ENCODE data around the gene TMEM63C. TPM values are rescaled to one million over a fixed set of nuclear protein-coding genes. Genes with fewer than 3 reads are reported as not detected.

TMEM63C gene
- total RNA-seq, 4 donors from 2014 or later, result 0.13 to 4.1 (median 0.54) TPM

GRCh38 chr14:77239412-77239811 is 57.8 kb downstream of the TMEM63C start:
- no peaks in the 10 kb centered on the region for H3K27me3 ChIP-seq

GRCh38 chr14:77240336-77240915 is 58.8 kb downstream of the TMEM63C start:
- Histone ChIP-seq H3K36me3 (no peaks in the 10 kb centered on the region), H3K9me3 (no peaks in the 10 kb centered on the region), H3K4me3 (replicated peaks in 1 of 3) (no peak overlapping the region), H3K27ac (no peak overlapping the region), H3K27me3 (no peaks in the 10 kb centered on the region), H3K4me1 (no peaks in the 10 kb centered on the region)
- intact Hi-C loops (cut with DNase I), result no loop called here
- 80 to 82% methylated on average over 15 of the region's 15 CpGs for WGBS, 2 donors
- TF ChIP-seq POLR2A (IDR thresholded peaks at IDR 0.05) (no peak), CTCF (IDR thresholded peaks at IDR 0.05) (no peak)
- no peak for DNase-seq

More at GRCh38 chr14:77239412-77239811, 57.8 kb downstream of the TMEM63C start:
- no peak overlapping the region for H3K4me3 ChIP-seq (replicated peaks in 1 of 3)
- intact Hi-C loops (cut with DNase I), result no loop called here
- DNase-seq, result no peak
- H3K9me3 ChIP-seq, result no peaks in the 10 kb centered on the region
- TF ChIP-seq POLR2A (IDR thresholded peaks at IDR 0.05) (no peak), CTCF (IDR thresholded peaks at IDR 0.05) (no peak)
- no peaks in the 10 kb centered on the region for H3K36me3 ChIP-seq
- 91 to 96% methylated on average over 3 to 12 of the region's 16 CpGs for WGBS, 2 donors
- no peak overlapping the region for H3K27ac ChIP-seq
- H3K4me1 ChIP-seq, result no peaks in the 10 kb centered on the region

- Histone ChIP-seq H3K27ac (no peak overlapping the region), H3K36me3 (no peaks in the 10 kb centered on the region), H3K27me3 (no peaks in the 10 kb centered on the region), H3K4me3 (replicated peaks in 1 of 3) (no peak overlapping the region), H3K9me3 (no peaks in the 10 kb centered on the region), H3K4me1 (no peaks in the 10 kb centered on the region)
- intact Hi-C loops (cut with DNase I), result no loop called here
- TF ChIP-seq CTCF (IDR thresholded peaks at IDR 0.05) (no peak), POLR2A (IDR thresholded peaks at IDR 0.05) (no peak)
- WGBS, 2 donors, result 53 to 68% methylated on average over 2 of the region's 2 CpGs
- DNase-seq, result no peak
These were observed 60.4 kb downstream of the TMEM63C start for GRCh38 chr14:77241955-77242354.

GRCh38 chr14:77242752-77243151 is 61.2 kb downstream of the TMEM63C start:
- H3K9me3 ChIP-seq, result no peaks in the 10 kb centered on the region
- 81 to 90% methylated on average over 12 of the region's 12 CpGs for WGBS, 2 donors
- intact Hi-C loops (cut with DNase I), result no loop called here
- H3K27me3 ChIP-seq, result no peaks in the 10 kb centered on the region
- DNase-seq, result no peak
- H3K4me3 ChIP-seq (replicated peaks in 1 of 3), result no peak overlapping the region
- TF ChIP-seq CTCF (IDR thresholded peaks at IDR 0.05), result no peak
- TF ChIP-seq POLR2A (IDR thresholded peaks at IDR 0.05), result no peak
- H3K4me1 ChIP-seq, result no peaks in the 10 kb centered on the region
- no peaks in the 10 kb centered on the region for H3K36me3 ChIP-seq
- no peak overlapping the region for H3K27ac ChIP-seq

- no peaks in the 10 kb centered on the region for H3K36me3 ChIP-seq
- H3K4me1 ChIP-seq, result no peaks in the 10 kb centered on the region
- no peak overlapping the region for H3K4me3 ChIP-seq (replicated peaks in 1 of 3)
- 76 to 88% methylated on average over 4 of the region's 4 CpGs for WGBS, 2 donors
- intact Hi-C loops (cut with DNase I), result no loop called here
- TF ChIP-seq POLR2A (IDR thresholded peaks at IDR 0.05), result no peak
- no peak for TF ChIP-seq CTCF (IDR thresholded peaks at IDR 0.05)
- no peaks in the 10 kb centered on the region for H3K27me3 ChIP-seq
- DNase-seq, result no peak
- no peak overlapping the region for H3K27ac ChIP-seq
- no peaks in the 10 kb centered on the region for H3K9me3 ChIP-seq
These were observed 62.3 kb downstream of the TMEM63C start for GRCh38 chr14:77243853-77244252.

Data from thyroid gland (tissue), 4 donors.